Upper lobe of right lung (tissue), 1 donor: ENCODE results near the gene PITHD1. TPM values are rescaled to one million over a fixed set of nuclear protein-coding genes. Genes with fewer than 3 reads are reported as not detected.
"Not testable (repeated sequence)": the region's sequence is repeated elsewhere in the genome, so short reads cannot be mapped to it uniquely, and the experiment has no call there.

Experiments
- ATAC-seq: fragments of 200-7000 bp; cut with Tn5 transposase; one replicate; pipeline ENCODE4 v1.9.1; 2020; ENCODE audit warnings: mild to moderate bottlenecking, moderate library complexity
- DNase-seq: peaks from one replicate; pipeline ENCODE4 v3.0.0-alpha.2; 2020
- H3K27ac ChIP-seq: fragments of 200-600 bp; one replicate; pipeline ENCODE4 v1.8.0; 2022
- H3K27me3 ChIP-seq: fragments of 200-600 bp; one replicate; pipeline ENCODE4 v1.8.0; 2022; ENCODE audit warnings: mild to moderate bottlenecking
- H3K36me3 ChIP-seq: fragments of 200-600 bp; one replicate; pipeline ENCODE4 v1.8.0; 2022
- H3K4me1 ChIP-seq: fragments of 200-600 bp; one replicate; pipeline ENCODE4 v1.8.0; 2022
- H3K4me3 ChIP-seq: fragments of 200-600 bp; one replicate; pipeline ENCODE4 v1.8.0; 2022; ENCODE audit warnings: mild to moderate bottlenecking
- H3K9me3 ChIP-seq: fragments of 200-600 bp; one replicate; pipeline ENCODE4 v1.8.0; 2022
- CTCF ChIP-seq: fragments of 200-600 bp; IDR thresholded peaks from one replicate; pipeline ENCODE4 v1.8.0; 2022; ENCODE audit warnings: antibody characterized with exemption
- intact Hi-C: fragments of 100-400 bp; cut with DNase I; formaldehyde crosslinking; loops from one replicate; pipeline ENCODE4 v1.11.0; 2022
- total RNA-seq: library from RNA; stranded (reverse); fragmentation: NEBNext Ultra II Directional; extraction: Animal tissue kit (Norgen Biotek cat#: 25700); gene quantifications from one replicate; pipeline ENCODE4 v1.2.1, GENCODE V29; 2021
- donor health status: DM: no; HTN: yes; CAD: no; lungs with severe emphysema.

Gene PITHD1
- total RNA-seq, 1 donor from 2014 or later: 46.5 TPM

GRCh38 chr1:23824711-23825075 is 46.5 kb downstream of the PITHD1 start:
- intact Hi-C loops: no loop called here

GRCh38 chr1:23825076-23825761 is 47.0 kb downstream of the PITHD1 start, which contains the start of gene HMGCL:
TSS of gene HMGCL (minus strand) at chr1:23825429. CDS start at chr1:23825415, 14 bp downstream.
- Histone ChIP-seq H3K9me3 (no peaks in the 10 kb centered on the region), H3K27ac (peak within 1 kb of the TSS; percentile 98), H3K27me3 (no peaks in the 10 kb centered on the region), H3K4me3 (peak within 1 kb of the TSS; percentile 99), H3K4me1 (peaks cover 11% of the 10 kb centered on the region), H3K36me3 (peaks cover 4% of the 10 kb centered on the region)
- DNase-seq (peak; percentile 95), ATAC-seq (peak; percentile 100)
- intact Hi-C loops: no loop called here
- no peak for TF ChIP-seq CTCF

More at GRCh38 chr1:23824711-23825075, 46.5 kb downstream of the PITHD1 start:
- ATAC-seq (no peak), DNase-seq (no peak)
- Histone ChIP-seq H3K4me1 (peaks cover 11% of the 10 kb centered on the region), H3K4me3 (peak overlapping the region; percentile 99), H3K27ac (peak overlapping the region; percentile 98), H3K9me3 (no peaks in the 10 kb centered on the region), H3K27me3 (no peaks in the 10 kb centered on the region), H3K36me3 (peaks cover 9% of the 10 kb centered on the region)
- no peak for TF ChIP-seq CTCF

GRCh38 chr1:23825762-23826522 is 47.7 kb downstream of the PITHD1 start:
- peak overlapping the region; percentile 98 for H3K27ac ChIP-seq
- DNase-seq: no peak

DNA sequence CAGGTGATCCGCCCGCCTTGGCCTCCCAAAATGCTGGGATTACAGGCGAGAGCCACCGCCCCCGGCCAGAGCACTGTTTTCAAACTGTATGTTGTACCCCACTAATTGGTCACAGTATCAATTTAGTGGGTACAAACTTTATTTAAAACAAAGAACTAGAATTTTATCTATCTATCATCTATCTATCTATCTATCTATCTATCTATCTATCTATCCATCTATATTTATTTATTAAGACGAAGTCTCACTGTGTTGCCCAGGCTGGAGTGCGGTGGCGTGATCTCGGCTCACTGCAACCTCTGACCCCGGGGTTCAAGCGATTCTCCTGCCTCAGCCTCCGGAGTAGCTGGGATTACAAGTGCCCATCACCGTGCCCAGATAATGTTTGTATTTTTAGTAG is 48.4 kb downstream of the PITHD1 start:
- H3K4me1 ChIP-seq: peaks cover 11% of the 10 kb centered on the region
- H3K4me3 ChIP-seq, intact Hi-C loops, DNase-seq, H3K27ac ChIP-seq, H3K27me3 ChIP-seq, H3K36me3 ChIP-seq, H3K9me3 ChIP-seq, ATAC-seq: not testable (repeated sequence)

More at GRCh38 chr1:23825762-23826522, 47.7 kb downstream of the PITHD1 start:
- Histone ChIP-seq H3K4me1 (peaks cover 11% of the 10 kb centered on the region), H3K36me3 (no peaks in the 10 kb centered on the region), H3K4me3 (peak overlapping the region; percentile 99), H3K27me3 (no peaks in the 10 kb centered on the region), H3K9me3 (no peaks in the 10 kb centered on the region)
- no peak for ATAC-seq
- intact Hi-C loops: no loop called here
- no peak for TF ChIP-seq CTCF

GRCh38 chr1:23827717-23828116 is 49.5 kb downstream of the PITHD1 start:
- Histone ChIP-seq H3K27ac (no peak overlapping the region), H3K36me3 (no peaks in the 10 kb centered on the region), H3K4me1 (peaks cover 11% of the 10 kb centered on the region), H3K4me3 (no peak overlapping the region), H3K9me3 (no peaks in the 10 kb centered on the region), H3K27me3 (no peaks in the 10 kb centered on the region)
- intact Hi-C loops: no loop called here
- TF ChIP-seq CTCF: no peak
- no peak for DNase-seq
- no peak for ATAC-seq

- DNase-seq, intact Hi-C loops, H3K9me3 ChIP-seq, H3K27me3 ChIP-seq, H3K4me1 ChIP-seq, H3K27ac ChIP-seq, H3K36me3 ChIP-seq, H3K4me3 ChIP-seq, ATAC-seq: not testable (repeated sequence)
These were observed 55.9 kb downstream of the PITHD1 start for GRCh38 chr1:23834156-23834555.
